ENCODE results near the gene CDADC1.

CDADC1 gene

DNA sequence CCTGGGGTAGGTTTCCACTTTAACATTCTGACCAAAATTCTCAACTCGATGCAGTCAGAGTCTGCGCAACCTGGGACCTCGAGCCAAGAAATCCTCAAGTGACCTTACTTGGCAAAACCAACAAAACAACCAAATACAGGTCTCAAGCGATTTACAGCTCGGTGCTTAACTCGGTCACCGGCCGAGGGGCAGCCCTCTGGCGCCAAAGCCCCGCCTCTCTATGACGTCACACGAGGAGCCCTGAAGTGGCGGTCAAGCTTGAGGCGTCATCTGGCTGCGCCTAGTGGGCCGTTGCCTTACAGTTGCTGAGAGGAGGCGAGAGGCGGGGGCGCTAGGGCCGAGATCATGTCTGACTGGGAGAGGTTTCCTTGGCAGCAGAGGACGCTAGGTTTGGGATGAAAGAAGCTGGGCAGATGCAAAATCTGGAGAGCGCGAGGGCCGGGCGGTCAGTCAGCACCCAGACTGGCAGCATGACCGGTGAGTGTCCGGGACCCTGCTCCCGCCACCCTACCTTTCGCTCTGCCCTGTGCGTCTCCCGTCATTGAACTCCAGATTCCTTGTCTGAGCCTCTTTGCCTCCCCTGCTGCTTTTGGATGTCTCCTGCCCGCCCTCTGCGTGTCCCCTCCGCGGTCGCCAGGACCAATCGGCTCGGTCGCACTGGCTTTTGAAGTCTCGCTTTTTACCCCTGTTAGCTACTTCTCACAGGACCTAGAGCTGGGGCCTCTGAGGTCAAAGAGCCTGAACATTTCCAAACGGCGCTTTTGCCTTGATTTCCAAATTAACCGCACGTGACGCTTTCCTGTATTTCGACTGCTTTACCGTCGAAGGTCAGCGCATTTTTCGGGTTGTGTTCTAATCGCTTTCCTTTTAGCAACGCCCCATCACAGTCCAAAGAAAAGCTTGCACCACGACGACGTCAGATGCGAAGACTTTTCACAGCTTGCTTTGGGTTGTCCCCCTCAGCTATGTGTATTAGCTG lies at the start of gene CDADC1:
CDADC1 (plus strand) TSS at position 283 of the 979 bp plus-strand sequence; CDS start at position 396, 113 bp downstream.
- peak; percentile 96 for DNase-seq

- no peak for DNase-seq
Observed at GRCh38 chr13:49206641-49207040, 41.1 kb upstream of the CDADC1 start.

- DNase-seq, result no peak
Observed at GRCh38 chr13:49208619-49209018, 39.1 kb upstream of the CDADC1 start.

DNA sequence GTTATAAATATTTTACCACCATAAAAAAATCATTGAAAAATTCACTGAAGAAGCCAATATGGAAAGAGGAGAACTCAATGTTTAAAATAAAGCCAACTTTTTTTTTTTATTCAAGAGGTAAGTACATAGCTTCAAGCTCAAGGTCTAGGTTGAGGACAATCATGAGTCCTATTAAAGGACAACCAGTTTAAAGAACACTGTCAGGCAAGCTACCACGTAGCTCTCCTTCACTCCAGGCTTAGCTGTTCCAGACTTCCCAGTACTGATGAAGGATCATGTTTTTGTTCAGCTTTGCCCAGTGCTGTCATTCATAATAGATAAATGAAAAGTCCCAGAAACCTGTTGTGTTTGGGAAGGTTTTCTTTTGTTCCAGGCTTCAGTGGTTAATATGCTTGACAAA lies 37.6 kb upstream of the CDADC1 start:
- DNase-seq, result no peak

- no peak for DNase-seq
Observed at GRCh38 chr13:49210669-49211068, 37.1 kb upstream of the CDADC1 start.

DNA sequence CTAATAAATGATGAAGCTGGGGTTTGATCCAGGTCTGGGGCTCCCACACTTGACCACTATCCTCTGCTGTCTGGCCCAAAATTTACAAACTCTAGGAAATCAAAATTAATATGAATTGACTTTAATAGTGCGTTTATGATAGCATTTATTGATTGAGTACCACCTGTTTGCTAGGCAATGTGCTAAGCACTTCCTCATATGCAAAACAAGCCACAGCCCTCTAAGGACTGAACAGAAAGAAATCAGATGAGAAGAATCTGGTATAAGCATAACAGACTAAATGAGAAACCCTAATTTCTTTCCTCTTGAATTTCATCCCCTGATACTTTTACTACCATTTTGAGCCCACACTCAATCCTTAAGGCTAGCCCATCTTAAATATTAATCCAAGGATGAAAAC lies 34.2 kb upstream of the CDADC1 start:
- no peak for DNase-seq

DNA sequence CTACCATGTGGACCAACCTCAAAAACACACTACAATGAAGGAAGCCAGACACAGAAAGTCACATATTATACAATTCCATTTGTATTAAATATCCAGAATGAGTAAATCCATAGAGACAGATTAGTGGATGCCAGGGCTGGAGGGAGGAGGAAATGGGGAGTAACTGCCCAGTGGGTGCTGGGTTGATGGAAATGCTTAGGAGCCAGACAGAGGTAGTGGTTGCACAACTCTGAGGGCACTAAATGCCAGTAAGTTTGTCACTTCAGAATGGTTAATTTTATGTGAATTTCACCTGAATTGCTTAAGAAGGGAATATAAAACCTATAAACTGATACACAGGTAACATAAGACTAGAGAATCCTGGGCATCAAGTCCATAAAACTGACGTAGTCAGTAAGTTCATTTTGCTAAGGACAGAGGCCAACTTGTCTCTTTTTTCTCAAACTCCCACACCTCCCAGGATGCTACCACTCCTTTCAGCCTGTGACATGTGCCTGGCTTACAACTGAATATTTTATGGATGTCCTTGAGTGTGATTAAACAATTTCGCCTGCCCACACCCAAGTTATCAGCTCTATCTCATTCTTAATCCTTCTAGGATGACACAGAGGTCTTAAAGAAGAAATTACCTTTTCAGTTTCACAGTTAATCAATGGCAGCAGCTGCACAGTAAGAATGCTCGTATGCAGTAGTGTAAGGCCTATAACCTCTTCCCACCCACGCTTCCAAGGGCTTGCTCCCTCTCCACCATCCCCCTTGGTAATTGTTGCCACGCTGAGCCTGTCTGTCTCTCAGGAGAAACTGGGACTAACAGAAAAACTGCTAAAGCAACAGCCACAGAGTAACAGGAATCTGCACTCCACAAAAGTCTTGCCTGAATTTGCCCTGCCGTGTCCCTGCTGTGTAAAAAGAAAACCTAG lies 33.5 kb upstream of the CDADC1 start:
- no peak for DNase-seq

DNA sequence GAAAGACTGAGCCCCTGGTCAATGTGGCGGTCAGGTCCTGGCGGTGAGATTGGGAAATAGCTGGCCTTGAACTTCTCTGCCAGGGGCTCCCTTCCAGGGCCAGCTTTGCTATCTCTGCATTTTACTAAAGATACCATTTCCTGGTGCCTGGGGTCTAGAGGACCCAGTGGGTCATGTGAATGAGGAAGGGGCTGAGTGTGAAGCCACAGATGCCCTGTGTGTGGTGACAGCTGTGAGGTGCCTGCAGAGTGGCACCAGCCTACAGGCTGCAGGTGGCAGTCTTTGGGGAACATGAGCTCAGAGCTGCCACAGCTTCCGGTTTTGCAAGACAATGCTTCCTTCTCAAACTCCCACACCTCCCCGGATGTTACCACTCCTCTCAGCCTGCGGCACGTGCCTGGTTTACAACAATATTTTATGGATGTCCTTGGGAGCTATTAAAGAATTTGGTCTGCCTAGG lies 32.8 kb upstream of the CDADC1 start:
- DNase-seq, result peak; percentile 30

GRCh38 chr13:49216334-49216733 lies 31.4 kb upstream of the CDADC1 start:
- no peak for DNase-seq

- no peak for DNase-seq
Observed at GRCh38 chr13:49217962-49218492, 29.7 kb upstream of the CDADC1 start.

GRCh38 chr13:49218493-49219051 lies 29.2 kb upstream of the CDADC1 start:
- peak; percentile 16 for DNase-seq

GRCh38 chr13:49219647-49220035 lies 28.1 kb upstream of the CDADC1 start:
- DNase-seq, result peak; percentile 18

DNA sequence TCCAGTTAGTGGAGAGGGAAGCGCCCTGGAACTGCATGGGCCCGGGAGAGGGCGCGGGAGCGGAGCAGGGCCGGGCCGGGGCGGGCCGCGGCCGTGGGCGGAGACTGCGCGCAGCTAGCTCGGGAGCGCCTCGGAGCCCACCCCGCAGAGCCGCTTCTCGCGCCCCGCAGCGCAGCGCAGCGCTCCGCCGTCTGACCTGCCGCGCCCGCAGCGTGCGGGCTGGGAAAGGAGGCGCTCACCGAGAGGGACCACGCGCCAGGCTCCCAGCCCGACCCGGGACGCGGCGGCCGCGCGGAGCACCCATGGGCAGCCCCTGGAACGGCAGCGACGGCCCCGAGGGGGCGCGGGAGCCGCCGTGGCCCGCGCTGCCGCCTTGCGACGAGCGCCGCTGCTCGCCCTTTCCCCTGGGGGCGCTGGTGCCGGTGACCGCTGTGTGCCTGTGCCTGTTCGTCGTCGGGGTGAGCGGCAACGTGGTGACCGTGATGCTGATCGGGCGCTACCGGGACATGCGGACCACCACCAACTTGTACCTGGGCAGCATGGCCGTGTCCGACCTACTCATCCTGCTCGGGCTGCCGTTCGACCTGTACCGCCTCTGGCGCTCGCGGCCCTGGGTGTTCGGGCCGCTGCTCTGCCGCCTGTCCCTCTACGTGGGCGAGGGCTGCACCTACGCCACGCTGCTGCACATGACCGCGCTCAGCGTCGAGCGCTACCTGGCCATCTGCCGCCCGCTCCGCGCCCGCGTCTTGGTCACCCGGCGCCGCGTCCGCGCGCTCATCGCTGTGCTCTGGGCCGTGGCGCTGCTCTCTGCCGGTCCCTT lies 27.5 kb upstream of the CDADC1 start, which contains the start of gene MLNR:
MLNR (plus strand) TSS at position 303 of the 820 bp plus-strand sequence; CDS start at position 303, 0 bp downstream.
- no peak for DNase-seq

GRCh38 chr13:49220856-49221589 lies 26.7 kb upstream of the CDADC1 start:
- peak; percentile 28 for DNase-seq

GRCh38 chr13:49221590-49221965 lies 26.1 kb upstream of the CDADC1 start:
- no peak for DNase-seq

GRCh38 chr13:49225223-49226042 lies 22.3 kb upstream of the CDADC1 start:
- DNase-seq, result no peak

- DNase-seq, result no peak
Observed at GRCh38 chr13:49226613-49227012, 21.1 kb upstream of the CDADC1 start.

DNA sequence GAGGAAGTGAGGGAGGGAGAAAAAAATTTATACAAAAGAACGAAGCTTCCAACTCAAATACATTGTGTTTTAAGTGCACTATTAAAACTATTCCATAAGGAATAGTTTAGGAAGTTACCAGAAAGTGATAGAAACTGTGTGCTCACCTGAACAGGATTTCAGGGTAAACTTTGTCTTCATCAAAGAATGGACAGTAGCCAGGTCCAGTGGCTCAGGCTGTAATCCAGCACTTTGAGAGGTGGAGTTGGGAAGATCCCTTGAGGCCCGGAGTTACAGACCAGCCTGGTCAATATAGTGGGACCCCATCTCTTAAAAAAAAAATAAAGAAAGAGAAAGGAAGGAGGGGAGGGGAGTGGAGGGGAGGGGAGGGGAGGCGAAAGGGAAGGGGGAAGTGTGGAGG lies 13.0 kb upstream of the CDADC1 start:
- no peak for DNase-seq

DNA sequence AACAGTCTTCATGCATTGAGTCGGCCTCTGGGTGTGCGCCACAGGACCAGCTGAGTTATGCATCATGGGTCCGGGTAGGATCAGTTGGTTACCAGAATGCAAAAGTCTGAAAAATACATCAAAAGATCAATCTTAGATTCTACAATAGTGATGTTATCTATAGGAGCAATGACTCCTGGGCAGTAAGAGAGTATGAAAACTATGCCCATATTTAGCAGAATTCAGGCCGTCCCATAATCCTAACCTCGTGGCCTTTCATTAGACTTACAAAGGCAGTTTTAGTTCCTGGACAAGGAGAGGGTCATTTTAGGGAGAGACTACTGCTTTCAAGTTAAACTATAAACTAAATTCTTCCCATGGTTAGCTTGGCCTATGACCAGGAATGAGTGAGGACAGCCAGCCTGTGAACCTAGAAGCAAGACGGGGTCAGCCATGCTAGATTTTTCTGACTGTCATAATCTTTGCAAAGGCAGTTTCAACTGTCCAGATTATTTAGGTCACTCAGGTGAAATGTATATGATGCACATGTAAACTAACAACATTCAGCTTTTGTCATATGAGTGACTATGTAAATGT lies 11.8 kb upstream of the CDADC1 start:
- DNase-seq, result no peak

GRCh38 chr13:49238621-49239020 lies 9.1 kb upstream of the CDADC1 start:
- DNase-seq, result peak; percentile 54
